Heart left ventricle (tissue), 16 donors: ENCODE measurements around the gene KPNA4. TPM values are rescaled to one million over a fixed set of nuclear protein-coding genes. Genes with fewer than 3 reads are reported as not detected.

ENCODE experiments used
- ATAC-seq, 4 donors: fragments of 200-7000 bp; cut with Tn5 transposase; one replicate each; pipeline ENCODE4 v1.9.1; 2020 to 2022; ENCODE audit warnings: moderate library complexity in 4 of 4, mild to moderate bottlenecking in 3 of 4, moderate number of reproducible peaks in 1 of 4
- DNase-seq, 5 donors: peaks; one replicate each; pipeline ENCODE4 v3.0.0-alpha.2; 2020
- H3K27ac ChIP-seq, 12 donors: fragments of 200-600 bp; sonication (generic) in 4 of 12; one replicate each; pipeline versions ENCODE4 v1.5.0 to v1.8.0; 2016 to 2022; ENCODE audit warnings: mild to moderate bottlenecking in 2 of 12
- H3K27me3 ChIP-seq, 9 donors: fragments of 200-600 bp; sonication (generic) in 2 of 9; one replicate each; pipeline versions ENCODE4 v1.5.1 to v1.8.0; 2016 to 2022; ENCODE audit warnings: mild to moderate bottlenecking in 3 of 9
- H3K36me3 ChIP-seq, 9 donors: fragments of 200-600 bp; sonication (generic) in 2 of 9; one replicate each; pipeline versions ENCODE4 v1.5.0 to v1.8.0; 2018 to 2022; ENCODE audit warnings: mild to moderate bottlenecking in 2 of 9
- H3K4me1 ChIP-seq, 12 donors: fragments of 200-600 bp; sonication (generic) in 4 of 12; one replicate each; pipeline versions ENCODE4 v1.5.0 to v1.8.0; 2016 to 2022; ENCODE audit warnings: mild to moderate bottlenecking in 3 of 12
- H3K4me3 ChIP-seq, 12 donors: fragments of 200-600 bp; sonication (generic) in 4 of 12; one replicate each; pipeline versions ENCODE4 v1.5.0 to v1.8.0; 2017 to 2022; ENCODE audit warnings: mild to moderate bottlenecking in 9 of 12, moderate library complexity in 4 of 12
- H3K9me3 ChIP-seq, 12 donors: fragments of 200-600 bp; sonication (generic) in 4 of 12; one replicate each; pipeline versions ENCODE4 v1.5.0 to v1.8.0; 2016 to 2022; ENCODE audit warnings: mild to moderate bottlenecking in 1 of 12
- POLR2A ChIP-seq, 2 donors: fragments of 450-650 bp; IDR thresholded peaks; one replicate each; pipeline ENCODE4 v1.6.1; 2017; ENCODE audit warnings: antibody characterized with exemption in 2 of 2, mild to moderate bottlenecking in 2 of 2, moderate library complexity in 2 of 2
- WGBS, 4 donors: extraction: QIAGEN DNeasy Blood & Tissue Kit in 2 of 4; methylation state at CpG; one replicate each; pipeline versions ENCODE4 v1.1.5 to v1.1.7; 2013 to 2018; 5-methylcytosine and 5-hydroxymethylcytosine counted together
- intact Hi-C, 10 donors: fragments of 100-400 bp; cut with DNase I; formaldehyde crosslinking; loops; one replicate each; pipeline versions ENCODE4 v1.11.1 to v1.14.2; 2022
- polyA plus RNA-seq, 2 donors: library from polyadenylated mRNA; stranded (reverse); fragments of 200-250 nt; gene quantifications; one replicate each; pipeline ENCODE4 v1.2.3, GENCODE V29; 2013
- total RNA-seq, 9 donors: library from RNA; depleted of rRNA in 2 of 9; stranded (reverse); fragments of >200 nt in 2 of 9; fragmentation: NEBNext Ultra II Directional in 3 of 9; extraction: Animal tissue kit (Norgen Biotek cat#: 25700) in 3 of 9; gene quantifications; one replicate each; pipeline versions ENCODE4 v1.1.0 to v1.2.4, GENCODE V29; 2016 to 2023
- TF ChIP-seq, protein P1 (sequence below), 12 donors: fragments of 200-600 bp; sonication (generic) in 4 of 12; IDR thresholded peaks; one replicate each; pipeline versions ENCODE4 v1.5.0 to v1.8.0; 2018 to 2022; ENCODE audit warnings: antibody characterized with exemption in 12 of 12, mild to moderate bottlenecking in 5 of 12
- donor health status: ischemic (EF 13 %, LVEDD 7.1; RV severe dilation, severe dysfunction).
- donor health status: healthy with polysubstance abuse.
- donor health status: DM: no; HTN: yes; CAD: no.
- donor health status: DM: no; HTN: no; CAD: no.
- donor health status: ischemic (EF 25% LVEDD 6.9; RV normal size, moderate dysfunction).
- donor health status: ischemic (EF 25% LVEDD 5.7; RV mildly dilated, moderate dysfunction).
- donor health status: healthy.
- donor health status: DM: yes; HTN: yes; CAD: no.
- donor health status: ischemic (EF 35%, LVEDD 5.7; RV mildly dilated, moderate dysfunction).
- donor health status: nonischemic (EF 11% LVEDD 7.7; RV severe dilation, severe dysfunction).
- donor health status: DM: yes; HTN: yes; CAD: no.
- donor health status: PGD.
- donor health status: ischemic (EF 29% LVEDD 5.4; RV normal size, mild dysfunction).
- donor health status: nonischemic (EF 23%, LVEDD 6.1; RV moderate dilation, normal function).

The KPNA4 gene
- total and polyA plus RNA-seq, 11 donors, result 29.1 to 198 (median 128) TPM

DNA sequence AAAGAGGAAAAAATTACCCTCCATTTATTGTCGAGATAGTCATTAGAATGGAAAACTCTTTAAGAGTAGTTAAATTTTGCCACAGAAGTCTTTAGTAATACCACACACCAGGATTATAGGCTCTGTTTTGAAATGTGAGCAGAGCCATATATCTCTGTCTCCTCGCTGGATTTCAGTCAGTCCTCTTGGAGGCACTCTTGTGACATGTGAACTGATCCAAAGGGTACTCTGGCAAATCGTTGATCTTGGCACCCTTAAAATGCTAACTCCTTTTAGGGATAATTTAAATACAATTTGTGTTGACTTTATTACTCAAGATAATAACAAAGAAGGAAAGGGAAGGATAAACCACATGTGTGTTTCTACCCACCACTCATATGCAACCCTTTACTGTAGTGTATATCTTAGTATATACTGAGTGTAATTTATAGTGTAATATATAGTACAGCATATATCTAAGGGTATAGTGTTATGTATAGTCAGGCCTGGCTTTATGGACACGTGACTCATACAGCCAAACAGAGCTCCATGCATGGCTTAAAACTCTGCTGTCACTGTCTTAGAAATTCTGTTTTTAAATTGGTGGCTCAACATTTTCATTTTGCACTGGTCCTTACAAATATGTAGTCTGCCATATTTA is 12.3 kb upstream of the KPNA4 start:
- no peaks in the 10 kb centered on the region for H3K27me3 ChIP-seq
- TF ChIP-seq, protein P1, sequence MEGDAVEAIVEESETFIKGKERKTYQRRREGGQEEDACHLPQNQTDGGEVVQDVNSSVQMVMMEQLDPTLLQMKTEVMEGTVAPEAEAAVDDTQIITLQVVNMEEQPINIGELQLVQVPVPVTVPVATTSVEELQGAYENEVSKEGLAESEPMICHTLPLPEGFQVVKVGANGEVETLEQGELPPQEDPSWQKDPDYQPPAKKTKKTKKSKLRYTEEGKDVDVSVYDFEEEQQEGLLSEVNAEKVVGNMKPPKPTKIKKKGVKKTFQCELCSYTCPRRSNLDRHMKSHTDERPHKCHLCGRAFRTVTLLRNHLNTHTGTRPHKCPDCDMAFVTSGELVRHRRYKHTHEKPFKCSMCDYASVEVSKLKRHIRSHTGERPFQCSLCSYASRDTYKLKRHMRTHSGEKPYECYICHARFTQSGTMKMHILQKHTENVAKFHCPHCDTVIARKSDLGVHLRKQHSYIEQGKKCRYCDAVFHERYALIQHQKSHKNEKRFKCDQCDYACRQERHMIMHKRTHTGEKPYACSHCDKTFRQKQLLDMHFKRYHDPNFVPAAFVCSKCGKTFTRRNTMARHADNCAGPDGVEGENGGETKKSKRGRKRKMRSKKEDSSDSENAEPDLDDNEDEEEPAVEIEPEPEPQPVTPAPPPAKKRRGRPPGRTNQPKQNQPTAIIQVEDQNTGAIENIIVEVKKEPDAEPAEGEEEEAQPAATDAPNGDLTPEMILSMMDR (IDR thresholded peaks at IDR 0.05), result peak in 9 of 12 donors; percentile 13 to 46 (median 32)
- no peak for TF ChIP-seq POLR2A (IDR thresholded peaks at IDR 0.05)
- H3K9me3 ChIP-seq, result peaks cover 0 to 23% (median 6%) of the 10 kb centered on the region in 12 donors
- H3K27ac ChIP-seq, result peak overlapping the region in 5 of 12 donors; percentile 4 to 59 (median 20)
- 39 to 47% (median 42%) methylated on average over 4 of the region's 4 CpGs for WGBS, 4 donors
- ATAC-seq, result peak; percentile 79 to 88 (median 86)
- no peak for DNase-seq
- no peak overlapping the region for H3K4me3 ChIP-seq
- no peaks in the 10 kb centered on the region for H3K36me3 ChIP-seq
- intact Hi-C loops, result loop anchor here in 3 of 10 donors (5.0 to 10.0 kb wide), 3 partner anchors 347 to 367 kb away; no protein-coding TSS in a partner anchor
- peaks cover 0 to 12% (median 0%) of the 10 kb centered on the region in 12 donors for H3K4me1 ChIP-seq

DNA sequence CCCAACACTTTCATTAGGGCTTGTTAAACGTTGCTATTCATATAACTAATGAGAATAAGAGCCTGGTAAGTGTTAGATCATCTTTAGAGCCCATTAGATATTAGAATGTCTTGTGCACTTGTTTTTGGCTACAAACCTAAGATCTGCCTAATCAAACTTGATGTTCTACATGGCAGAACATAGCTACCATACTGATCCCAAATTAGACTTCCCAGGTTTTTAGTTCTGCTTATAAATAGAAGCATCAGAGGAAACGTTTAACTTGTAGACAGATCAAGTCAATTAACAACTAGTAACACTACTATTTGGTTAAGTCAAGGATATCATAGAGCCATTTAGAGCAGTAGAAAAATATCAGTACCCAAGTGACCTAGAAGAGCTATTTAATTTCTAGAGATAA is 11.7 kb upstream of the KPNA4 start:
- Histone ChIP-seq H3K27ac (peak overlapping the region in 5 of 12 donors; percentile 4 to 59 (median 20)), H3K4me1 (peaks cover 0 to 12% (median 0%) of the 10 kb centered on the region in 12 donors), H3K4me3 (no peak overlapping the region), H3K9me3 (peaks cover 0 to 20% (median 3%) of the 10 kb centered on the region in 12 donors), H3K27me3 (no peaks in the 10 kb centered on the region), H3K36me3 (no peaks in the 10 kb centered on the region)
- DNase-seq (no peak), ATAC-seq (peak; percentile 65 to 84 (median 78))
- intact Hi-C loops, result loop anchor here in 3 of 10 donors (5.0 to 10.0 kb wide), 3 partner anchors 348 to 368 kb away; no protein-coding TSS in a partner anchor
- WGBS, 4 donors, result 26 to 33% (median 29%) methylated on average over 2 of the region's 2 CpGs
- TF ChIP-seq, protein P1 (IDR thresholded peaks at IDR 0.05), result no peak
- TF ChIP-seq POLR2A (IDR thresholded peaks at IDR 0.05), result no peak

DNA sequence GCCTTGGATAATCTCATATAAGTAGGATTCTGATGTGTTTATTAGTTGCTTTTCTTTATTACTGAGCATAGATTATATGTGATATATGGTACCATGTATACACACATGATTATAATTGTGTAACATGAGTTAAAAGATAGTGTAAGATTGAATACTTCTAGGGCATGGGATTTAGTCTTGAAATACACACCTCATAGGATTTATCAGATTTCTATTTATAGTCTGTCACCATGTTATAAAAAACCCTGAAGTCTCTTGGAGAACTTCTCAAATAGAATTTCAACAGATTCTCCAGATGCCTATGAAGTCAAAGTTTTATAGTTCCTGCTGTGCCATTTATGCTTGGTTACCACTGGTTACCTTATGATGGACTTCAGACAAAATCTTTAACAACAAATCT is 11.2 kb upstream of the KPNA4 start:
- TF ChIP-seq, protein P1 (IDR thresholded peaks at IDR 0.05), result no peak
- TF ChIP-seq POLR2A (IDR thresholded peaks at IDR 0.05), result no peak
- Histone ChIP-seq H3K4me3 (no peak overlapping the region), H3K27ac (peak overlapping the region in 1 of 12 donors; percentile 20), H3K4me1 (peaks cover 0 to 12% (median 0%) of the 10 kb centered on the region in 12 donors), H3K36me3 (no peaks in the 10 kb centered on the region), H3K9me3 (peaks cover 0 to 16% (median 2%) of the 10 kb centered on the region in 12 donors), H3K27me3 (no peaks in the 10 kb centered on the region)
- ATAC-seq, result peak in 2 of 4 donors; percentile 18 to 35
- DNase-seq, result no peak
- intact Hi-C loops, result loop anchor here in 3 of 10 donors (5.0 to 10.0 kb wide), 3 partner anchors 348 to 368 kb away; no protein-coding TSS in a partner anchor

DNA sequence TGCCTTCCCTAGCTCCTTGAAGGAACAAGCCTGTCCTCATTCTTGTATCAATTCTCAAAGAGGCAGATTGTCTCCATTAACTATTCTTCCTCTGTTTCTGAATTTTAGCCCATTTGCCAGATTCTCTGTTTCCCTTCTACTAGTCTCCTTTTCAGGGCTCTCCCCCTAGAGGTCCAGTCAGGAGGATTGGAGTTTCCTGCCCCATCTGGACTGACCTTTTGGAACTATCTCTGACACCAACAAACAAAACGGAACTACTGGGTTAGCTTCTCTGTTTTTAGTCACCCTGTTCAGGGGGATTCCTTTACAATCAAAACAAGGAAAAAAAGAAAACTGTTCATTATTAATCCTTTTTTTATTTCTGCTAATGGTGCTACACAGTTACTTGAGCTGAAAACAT is 10.2 kb upstream of the KPNA4 start:
- intact Hi-C loops, result loop anchor here in 3 of 10 donors (5.0 to 10.0 kb wide), 3 partner anchors 349 to 369 kb away; no protein-coding TSS in a partner anchor
- no peak for DNase-seq
- 62 to 71% (median 65%) methylated on average over 1 of the region's 1 CpG for WGBS, 4 donors
- ATAC-seq, result no peak
- Histone ChIP-seq H3K4me1 (peaks cover 0 to 12% (median 0%) of the 10 kb centered on the region in 12 donors), H3K4me3 (no peak overlapping the region), H3K9me3 (peaks cover 0 to 7% (median 0%) of the 10 kb centered on the region in 12 donors), H3K27me3 (no peaks in the 10 kb centered on the region), H3K27ac (no peak overlapping the region), H3K36me3 (no peaks in the 10 kb centered on the region)
- no peak for TF ChIP-seq POLR2A (IDR thresholded peaks at IDR 0.05)
- TF ChIP-seq, protein P1 (IDR thresholded peaks at IDR 0.05), result no peak
